HG03432 (cell line): ENCODE measurements around the gene LIPF.
"Not testable (repeated sequence)": the region's sequence is repeated elsewhere in the genome, so short reads cannot be mapped to it uniquely, and the experiment has no call there.

ENCODE experiments used
- ATAC-seq: cut with Tn5 transposase; IDR thresholded peaks from one replicate; pipeline ENCODE4 v1.9.1; 2021; ENCODE audit warnings: mild to moderate bottlenecking, moderate library complexity; ENCODE audit not compliant: unreplicated experiment

Gene LIPF

DNA sequence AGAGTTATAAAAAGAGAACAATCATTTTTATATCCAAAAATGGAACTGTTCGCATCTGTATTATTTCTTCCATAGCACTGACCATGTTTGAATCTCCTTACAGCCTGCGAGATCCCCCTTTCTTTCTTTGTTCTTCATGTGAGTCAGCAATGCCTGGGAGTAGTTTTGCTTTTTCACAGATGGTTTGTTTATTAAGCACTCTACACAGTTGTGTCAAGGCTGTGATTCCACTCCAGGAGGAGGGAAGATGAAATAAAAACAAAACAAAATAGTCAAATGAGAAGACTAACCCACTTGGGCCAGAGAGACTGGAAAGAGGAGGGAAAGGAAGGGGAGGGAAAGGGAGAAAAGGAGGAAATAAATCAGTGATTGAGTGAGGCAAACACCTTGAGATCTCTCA lies 7.8 kb downstream of the LIPF start:
- ATAC-seq: no peak

DNA sequence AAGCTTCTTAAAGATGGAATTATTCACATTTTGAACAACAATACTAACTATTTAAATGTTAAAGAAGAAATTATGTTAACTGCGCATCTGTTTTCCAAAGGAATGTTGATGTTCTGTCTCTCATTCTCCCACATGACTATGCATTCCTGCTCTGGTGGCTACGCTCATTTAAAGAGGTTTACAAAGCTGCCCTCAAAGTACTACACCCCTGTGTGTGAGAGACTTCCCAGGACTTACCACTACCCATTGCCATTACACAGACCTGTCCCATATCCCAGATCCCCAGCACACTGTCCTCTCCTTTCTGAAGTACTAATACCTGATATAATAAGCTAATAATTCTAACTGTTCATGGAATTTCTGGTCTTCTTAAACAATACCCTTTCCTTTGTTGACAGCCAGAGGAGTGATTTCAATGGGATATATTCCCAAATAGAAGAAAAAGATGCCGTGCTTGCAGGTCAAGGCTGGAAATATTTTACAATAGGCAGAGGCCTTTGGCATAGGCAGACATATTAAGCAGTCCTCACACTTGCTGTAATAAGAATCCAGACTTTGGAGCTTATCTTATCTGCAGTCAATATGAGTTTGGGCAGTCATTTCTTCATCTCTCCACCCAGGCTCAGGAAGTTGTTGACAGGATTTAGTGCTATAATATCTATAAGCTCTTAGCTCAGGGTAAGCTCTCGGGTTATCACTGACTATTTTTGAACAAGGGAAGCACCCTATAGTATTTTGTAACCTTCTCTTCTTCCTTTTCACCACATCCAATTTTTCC lies 12.2 kb downstream of the LIPF start:
- ATAC-seq: no peak

DNA sequence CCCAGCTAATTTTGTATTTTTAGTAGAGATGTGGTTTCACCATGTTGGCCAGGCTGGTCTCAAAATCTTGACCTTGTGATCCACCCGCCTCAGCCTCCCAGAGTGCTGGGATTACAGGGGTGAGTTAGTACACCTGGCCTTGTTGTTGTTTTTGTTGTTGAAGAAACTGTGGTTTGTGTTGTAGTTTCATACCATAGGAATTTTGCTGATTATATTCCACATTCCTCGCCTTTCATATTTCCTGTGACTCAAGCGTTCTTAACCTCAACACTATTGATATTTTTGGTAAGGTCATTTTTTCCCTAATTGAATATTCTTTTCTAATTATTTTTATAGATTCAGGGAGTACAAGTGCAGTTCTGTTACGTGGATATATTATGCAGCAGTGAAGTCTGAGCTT lies 16.7 kb downstream of the LIPF start:
- ATAC-seq: no peak

DNA sequence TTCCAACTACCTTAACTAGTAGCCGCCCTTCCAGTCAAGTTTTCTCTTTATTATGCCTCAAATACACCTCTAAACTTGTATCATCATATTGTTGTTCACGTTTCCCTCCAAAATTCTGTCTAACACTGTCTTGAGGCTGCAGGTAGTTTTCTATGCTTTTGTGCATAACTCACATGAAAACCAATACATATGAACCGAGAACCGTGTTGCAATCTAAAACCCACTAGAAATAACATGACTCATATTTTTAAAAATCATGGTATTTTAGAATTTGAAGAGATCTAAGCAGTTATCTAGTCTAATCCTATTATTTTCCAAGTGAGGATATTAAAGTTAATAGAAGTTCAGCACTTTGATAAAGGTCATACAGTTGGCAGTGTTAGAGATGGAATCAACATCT lies 18.2 kb downstream of the LIPF start:
- ATAC-seq: no peak

DNA sequence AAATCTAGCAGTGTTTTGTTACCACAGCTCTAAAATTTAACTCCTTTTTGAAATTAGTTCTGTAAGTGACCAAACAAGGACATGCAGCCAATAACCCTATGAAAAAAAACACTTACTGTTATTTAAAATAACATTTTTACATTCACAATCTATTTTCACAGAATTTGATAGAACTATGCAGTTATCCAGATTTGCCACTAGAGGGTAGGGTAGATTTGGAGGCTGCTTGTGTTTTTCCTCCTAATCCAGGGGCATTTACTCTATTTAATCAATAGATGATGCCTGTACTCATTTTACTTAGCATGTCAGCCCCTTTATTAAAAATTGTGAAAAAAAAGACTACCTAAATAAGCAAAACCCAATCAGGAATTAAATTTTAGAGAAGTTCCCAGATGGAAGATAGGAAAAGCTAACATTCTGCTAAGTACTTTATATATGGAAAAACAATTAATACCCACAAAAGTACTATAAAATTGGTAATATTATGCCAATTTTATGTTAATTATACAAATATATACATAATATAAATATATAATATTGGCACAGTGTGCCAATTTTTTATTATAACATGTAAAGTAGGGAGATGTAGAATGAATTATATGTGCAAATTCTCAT lies 23.7 kb downstream of the LIPF start:
- ATAC-seq: no peak

DNA sequence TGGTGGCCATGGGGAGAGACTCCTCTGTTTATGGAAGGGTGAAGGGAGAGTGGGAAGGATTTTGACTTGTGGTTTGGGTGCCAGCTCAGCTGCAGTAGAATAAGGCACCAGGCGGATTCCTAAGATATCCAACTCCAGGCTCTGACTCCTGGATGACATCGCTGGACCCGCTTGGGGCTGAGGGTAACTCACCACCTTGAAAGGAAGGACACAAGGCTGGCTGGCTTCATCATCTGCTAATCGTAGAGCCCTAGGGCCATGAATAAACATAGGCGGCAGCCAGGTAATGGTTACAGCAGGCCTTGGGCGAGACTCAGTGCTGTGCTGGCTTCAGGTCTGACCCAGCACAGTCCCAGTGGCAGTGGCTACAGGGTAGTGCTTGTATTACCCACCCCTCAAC lies 25.1 kb downstream of the LIPF start:
- no peak for ATAC-seq

DNA sequence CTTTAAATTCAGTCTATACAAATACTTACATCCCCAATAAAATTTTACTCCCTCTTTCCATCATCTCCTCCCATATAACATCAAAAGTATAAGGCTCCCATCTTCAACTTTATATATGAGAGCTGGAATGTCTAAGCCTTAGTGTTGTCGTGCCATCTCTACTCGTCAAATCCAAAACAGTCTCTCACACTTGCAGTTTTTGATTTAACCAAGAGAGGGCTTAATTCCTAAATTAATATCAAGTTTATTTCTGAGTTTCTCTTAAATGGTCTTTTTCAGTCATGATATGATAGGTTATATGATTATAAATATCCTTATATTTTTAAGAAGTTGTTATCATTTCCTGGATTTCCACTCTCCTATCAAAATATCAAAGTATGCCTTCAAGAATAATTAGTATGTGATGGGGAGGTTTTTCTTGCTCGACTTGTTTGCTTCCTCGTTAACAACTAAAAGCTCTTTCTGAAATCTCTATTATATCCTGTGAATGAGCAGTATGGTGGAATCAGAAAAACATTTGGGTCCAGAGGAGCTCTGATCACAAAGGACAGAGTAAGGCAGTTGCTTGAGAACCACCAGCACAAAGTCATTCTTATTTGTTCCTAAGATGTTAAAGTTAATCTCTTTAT lies 29.3 kb downstream of the LIPF start:
- ATAC-seq: no peak

DNA sequence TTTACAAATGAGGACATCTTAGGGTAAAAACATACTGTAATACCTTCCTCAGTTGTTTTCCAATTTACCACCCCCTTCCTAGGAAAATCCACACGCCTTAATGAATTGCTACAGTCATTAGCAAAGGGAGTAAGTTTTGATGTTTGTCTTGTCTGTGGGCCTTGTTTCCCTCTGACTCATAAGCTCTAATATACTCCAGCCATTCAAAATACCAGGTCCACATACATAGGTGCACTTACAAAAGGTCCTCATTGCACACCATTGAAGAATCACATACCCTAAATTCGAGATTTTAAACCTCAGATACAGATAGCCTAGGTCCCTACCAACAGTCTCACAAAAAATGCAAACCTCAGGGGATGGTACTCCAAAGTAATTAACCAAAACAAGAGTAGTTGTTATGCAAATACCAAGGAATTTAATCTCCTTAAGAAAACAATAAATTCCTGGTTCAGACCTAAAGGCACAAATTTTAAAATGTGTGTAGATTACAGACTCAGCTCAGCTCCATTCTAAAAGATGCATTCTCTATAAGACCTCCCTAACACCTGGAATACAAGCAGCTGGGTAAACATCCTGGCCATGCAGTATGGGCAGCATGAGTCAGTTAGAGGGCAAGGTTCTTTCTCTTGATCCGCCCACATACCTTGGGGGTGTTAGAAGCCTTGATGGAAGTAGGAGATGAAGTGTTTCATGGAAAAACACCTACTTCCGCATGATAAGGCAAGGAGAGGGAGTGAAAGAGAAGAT lies 38.8 kb downstream of the LIPF start:
- no peak for ATAC-seq

DNA sequence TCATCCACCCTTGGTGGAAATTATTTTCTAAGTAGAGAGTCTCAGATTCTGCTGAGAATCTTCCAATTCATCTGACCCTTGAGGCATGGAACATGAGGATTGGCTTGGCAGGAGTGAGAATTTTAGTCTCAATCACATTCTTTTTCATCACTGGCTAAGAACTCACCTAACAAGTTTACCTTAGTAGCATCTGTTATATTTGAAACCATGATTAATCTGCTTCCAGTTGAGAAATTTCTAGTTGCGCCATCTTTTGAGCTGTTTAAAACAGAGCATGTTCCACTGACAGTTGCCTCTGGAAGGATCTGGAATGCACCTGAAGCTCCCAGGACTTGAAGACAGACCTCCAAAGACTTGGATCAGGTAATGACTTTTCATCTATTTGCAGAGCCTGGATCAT lies 41.7 kb downstream of the LIPF start, which contains the start of gene LIPK:
LIPK (plus strand) TSS at position 292 of the 400 bp plus-strand sequence. CDS start 18,295 bp downstream, outside the sequence.
- ATAC-seq: no peak

DNA sequence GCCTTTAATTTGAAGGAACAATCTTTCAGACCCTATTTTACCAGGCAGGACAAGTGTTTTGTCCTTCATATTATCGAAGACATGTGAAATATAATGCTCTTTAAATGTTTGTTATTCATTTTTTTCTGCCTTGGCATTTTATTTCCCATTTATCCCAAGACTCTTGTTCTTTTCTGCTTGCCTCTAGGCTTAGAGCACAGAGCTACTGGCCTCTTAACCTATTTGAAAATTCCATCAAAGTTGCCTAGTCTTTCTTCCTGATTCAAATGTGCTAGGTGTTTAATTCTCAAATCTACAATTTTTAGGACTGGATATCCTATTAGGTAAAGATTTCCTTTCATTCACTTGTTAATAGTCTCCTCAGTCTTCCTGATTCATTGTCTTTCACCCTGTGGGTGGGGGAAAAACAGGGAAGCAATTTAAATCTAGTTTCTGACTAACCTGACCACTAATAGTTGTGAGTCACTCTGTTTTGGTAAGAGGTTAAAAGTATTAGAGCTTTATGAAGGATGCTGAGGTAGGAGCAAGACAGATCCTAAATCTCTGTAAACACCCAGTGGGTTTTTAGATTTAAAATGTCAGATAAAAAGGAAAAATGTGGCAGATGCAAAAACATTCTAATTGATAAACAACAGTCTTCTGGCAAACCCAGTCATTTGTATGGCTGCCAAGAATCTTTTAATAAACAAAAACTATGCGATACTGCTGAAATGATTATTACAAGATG lies 43.4 kb downstream of the LIPF start:
- no peak for ATAC-seq

DNA sequence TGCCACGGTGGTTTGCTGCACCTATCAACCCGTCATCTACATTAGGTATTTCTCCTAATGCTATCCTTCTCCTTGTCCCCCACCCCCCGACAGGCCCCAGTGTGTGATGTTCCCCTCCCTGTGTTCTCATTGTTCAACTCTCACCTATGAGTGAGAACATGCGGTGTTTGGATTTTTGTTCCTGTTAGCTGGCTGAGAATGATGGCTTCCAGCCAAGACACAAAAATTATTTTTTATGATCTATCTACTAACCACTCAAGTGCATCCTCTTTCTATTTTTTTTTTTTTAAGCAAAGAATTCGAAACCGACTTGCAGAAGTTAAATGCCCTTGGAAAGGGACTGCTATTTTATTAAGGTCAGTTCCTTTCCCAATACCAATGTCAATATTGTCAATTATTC lies 45.1 kb downstream of the LIPF start:
- ATAC-seq: not testable (repeated sequence)

DNA sequence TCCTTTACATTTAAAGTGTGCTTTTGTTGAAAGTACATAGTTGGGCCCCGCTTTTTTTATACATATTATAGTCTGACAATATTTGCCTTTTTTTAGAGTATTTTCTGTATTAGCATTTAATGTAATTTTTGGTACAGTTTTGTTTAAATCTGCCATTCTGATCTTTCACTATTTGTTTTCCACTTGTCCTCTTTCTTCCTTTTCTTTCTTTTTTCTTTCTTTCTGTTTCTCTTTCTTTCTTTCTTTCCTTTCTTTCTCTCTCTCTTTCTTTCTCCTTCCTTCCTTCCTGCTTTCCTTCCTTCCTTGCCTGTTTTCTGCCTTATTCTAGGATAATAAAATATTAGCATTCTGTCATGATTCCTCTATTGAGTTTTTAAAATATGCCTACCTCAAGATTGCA lies 51.3 kb downstream of the LIPF start:
- ATAC-seq: no peak

DNA sequence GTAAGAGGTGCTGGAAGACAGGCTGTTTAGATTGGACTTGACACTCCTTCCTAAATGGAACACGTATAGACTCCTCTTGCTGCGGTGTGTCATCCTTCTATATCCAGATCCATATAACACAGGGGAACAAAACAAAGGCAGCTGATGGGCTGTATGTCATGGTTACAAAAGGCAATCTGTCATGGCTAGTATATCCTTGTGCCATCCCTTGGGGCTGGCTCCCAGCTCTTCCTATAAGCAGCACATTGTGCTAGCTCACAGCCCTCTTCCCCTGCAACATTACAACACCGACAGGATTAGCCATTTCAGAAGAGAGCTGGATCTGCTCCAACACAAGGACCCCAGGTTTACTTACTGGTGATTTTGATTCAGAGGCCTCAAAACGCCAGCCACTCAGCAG lies 57.1 kb downstream of the LIPF start:
- no peak for ATAC-seq

DNA sequence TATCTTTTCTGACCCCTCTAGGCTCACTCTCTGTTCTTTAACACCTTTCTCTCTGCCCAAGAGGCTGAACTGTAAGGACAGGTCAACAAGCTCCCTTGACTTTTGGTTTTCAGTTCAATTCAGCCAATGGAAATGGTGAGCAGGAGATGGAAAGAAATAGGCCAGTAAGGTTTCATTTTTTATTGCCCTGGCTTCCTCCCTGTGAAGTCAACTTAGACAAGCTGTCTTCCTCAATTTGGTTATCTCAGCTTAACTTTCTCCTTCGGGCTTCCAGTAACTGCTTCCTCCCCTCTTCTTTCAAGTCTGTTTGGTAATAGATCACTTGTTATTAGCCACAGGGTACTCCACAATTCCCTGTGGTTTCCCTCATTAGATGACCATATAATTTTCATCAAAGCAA lies 61.6 kb downstream of the LIPF start:
- ATAC-seq: no peak

DNA sequence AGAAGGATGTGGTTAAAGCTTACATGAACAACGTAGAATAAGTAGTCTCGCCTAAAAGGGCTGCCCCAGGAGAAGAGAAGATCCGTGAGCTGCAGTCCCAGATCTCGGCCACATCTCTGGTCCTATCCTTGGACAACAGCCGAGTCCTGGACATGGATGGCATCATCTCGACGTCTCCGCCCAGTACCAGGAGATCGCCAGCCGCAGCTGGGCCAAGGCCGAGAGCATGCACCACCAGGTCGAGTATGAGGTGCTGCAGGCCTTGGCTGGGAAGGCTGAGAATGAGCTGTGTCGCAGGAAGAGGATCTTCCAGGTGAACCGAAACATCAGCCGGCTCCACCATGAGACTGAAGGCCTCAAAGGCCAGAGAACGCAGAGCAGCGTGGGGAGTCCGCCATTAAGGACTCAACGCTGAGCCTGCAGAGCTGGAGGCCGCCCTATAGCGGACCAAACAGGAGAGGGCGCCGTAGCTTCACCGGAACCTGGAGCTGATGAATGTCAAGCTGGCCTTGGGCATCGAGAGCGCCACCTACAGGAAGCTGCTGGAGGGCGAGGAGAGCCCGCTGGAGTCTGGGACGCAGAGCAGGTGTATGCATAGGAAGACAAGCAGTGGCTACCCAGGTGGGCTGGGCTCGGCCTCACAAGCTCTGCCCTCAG lies 64.0 kb downstream of the LIPF start:
- ATAC-seq: no peak
